ENCODE results near the gene ELMO2.
A peak's percentile ranks its signal among the peaks of the same experiment; 100 is the strongest.

ELMO2 gene

DNA sequence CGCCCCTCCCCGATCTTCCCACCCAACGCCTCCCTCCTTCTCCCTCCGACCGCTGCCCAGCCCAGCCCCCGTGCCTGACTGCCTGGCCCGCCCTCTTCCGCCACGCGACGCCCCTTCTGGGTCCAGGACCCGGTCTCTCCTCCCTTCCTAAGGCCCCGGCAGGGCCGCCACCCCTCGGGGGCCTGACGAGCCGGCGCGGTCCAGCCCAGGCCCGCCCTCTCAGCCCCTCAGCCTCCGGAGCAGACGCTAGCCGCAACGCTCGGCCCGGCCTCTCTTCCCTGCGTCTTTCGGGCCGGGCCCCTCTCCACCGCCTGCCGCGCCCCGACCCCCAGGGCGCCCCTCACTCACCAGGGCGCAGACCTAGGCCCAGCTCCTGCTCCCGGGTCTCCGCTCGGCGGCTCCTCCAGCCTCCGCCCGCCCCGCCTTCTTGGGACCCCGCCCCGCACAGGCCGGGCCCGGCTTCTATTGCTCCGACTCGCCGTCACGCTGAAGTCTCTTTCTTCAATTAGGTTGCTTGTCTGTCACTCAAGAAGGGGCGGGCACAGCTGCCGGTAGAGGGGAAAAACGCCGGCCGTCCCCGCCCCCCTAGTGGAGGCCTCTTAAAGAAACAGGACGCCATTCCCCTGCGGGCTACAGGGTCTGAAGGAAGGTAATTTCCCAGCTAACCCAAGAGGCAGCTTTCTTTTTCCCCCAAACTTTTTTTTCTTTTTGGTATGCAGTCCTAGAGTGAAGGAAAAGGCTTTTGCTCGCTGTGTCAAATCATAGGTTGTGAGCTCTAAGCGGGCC, at the start of gene ELMO2:
Gene ELMO2 (minus strand): TSS at position 416 of the 786 bp plus-strand sequence. CDS start 12,133 bp downstream, outside the sequence.
- peak; percentile 88 for DNase-seq (ENCODE audit: low read depth)

GRCh38 chr20:46455729-46456128, 49.3 kb upstream of the ELMO2 start:
- DNase-seq (ENCODE audit: low read depth), result no peak

DNA sequence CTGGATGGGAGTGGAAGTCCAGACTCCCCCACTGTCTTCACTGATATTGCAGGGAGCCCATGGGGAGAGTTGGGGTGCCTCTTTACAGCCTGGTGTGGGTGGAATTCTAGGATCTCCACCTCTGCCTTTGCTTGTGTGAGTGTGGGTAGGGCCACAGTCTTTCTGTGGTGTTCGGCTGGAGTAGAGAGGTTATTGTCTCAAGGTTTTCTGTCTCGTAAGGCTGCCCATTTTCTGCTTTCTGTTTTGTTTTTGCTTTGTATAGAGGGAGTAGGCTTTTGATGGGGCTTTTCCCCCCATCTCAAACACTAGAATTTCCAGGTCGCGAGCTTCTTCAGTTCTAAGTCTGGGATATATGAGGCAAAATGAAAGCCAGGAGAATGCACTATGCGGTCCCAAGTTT, 40.4 kb upstream of the ELMO2 start:
- no peak for DNase-seq (ENCODE audit: low read depth)

DNA sequence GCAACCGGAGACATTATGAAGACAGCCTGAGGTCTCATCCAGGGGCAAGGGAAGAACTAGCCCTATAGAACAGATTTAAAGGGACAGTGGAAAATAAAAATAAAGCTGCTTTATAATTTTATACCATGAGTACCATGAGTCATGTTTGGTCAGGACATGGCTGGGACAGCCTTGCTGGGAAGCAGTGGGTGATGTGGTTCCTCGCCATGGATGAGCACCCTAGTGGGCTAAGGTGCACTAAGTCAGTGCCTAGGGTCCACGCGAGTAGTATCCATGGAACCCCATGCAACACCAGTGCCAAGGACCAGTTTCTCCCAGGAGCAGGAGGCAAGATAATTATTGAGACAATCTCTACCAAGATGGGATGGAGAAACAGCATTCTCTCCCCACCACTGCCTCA, 33.4 kb upstream of the ELMO2 start:
- no peak for DNase-seq (ENCODE audit: low read depth)

GRCh38 chr20:46438156-46438750, 31.8 kb upstream of the ELMO2 start:
- DNase-seq (ENCODE audit: low read depth), result peak; percentile 17

GRCh38 chr20:46435146-46435545, 28.7 kb upstream of the ELMO2 start:
- DNase-seq (ENCODE audit: low read depth), result no peak

GRCh38 chr20:46434597-46434996, 28.2 kb upstream of the ELMO2 start:
- no peak for DNase-seq (ENCODE audit: low read depth)

- DNase-seq (ENCODE audit: low read depth), result no peak
These were observed 26.6 kb upstream of the ELMO2 start for GRCh38 chr20:46433051-46433450.

DNA sequence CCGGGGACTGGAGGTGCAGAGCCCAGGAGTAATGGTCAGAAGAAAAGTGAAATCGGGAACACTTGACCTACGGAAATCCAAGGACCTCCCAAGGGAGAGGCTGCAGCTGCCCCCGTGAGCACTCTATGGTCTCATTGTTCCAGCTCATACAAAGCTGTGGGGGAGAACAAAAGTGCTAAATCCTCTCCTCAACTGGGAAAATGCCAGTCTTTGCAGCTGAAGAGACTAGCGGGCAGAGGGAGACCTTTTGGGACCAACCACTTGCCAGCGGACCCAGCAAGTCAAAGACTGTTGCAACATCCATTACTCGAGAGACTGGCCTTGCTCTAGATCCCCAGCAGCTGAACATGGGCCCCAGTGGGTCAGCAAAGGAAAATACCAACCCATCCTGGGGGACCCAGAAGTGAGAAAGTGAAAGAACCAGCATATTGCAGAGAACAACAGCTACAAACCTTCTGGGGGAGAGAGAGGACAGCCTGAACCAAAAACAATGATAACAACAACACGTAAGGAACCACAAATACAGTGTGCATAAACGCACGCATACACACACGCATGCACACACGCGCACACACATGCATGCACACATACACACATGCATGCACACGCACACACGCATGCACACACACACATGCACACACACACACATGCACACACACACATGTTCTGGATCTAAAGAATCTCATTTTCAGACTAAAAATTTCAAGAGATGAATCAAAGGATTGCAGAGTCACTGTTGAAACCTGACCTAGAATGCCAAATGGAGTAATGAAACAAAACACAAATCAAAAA, 24.7 kb upstream of the ELMO2 start:
- DNase-seq (ENCODE audit: low read depth), result no peak

- DNase-seq (ENCODE audit: low read depth), result no peak
These were observed 21.0 kb upstream of the ELMO2 start for GRCh38 chr20:46427384-46427783.

GRCh38 chr20:46423882-46424482, 17.6 kb upstream of the ELMO2 start:
- DNase-seq (ENCODE audit: low read depth), result no peak

DNA sequence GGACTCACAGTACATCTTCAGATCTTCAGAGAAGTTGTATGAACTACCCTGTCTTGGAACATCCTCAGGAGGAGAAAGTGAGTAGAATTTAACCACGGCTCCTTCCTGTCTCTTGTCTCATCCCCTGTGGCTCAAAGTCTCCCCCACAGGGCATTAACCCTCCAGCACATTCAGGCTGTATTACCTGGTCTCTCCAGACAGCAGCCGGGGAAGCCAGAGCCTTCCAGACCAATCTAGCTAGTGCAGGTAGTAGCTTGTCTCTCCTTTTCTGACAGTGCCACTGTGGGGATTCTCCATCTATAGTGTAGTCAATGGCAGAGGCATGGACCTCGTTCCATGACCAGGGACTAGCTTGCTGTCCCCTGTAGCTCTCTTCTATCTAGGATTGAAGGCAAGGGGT, 16.9 kb upstream of the ELMO2 start:
- DNase-seq (ENCODE audit: low read depth), result no peak

GRCh38 chr20:46420878-46421277, 14.5 kb upstream of the ELMO2 start:
- DNase-seq (ENCODE audit: low read depth), result no peak

- no peak for DNase-seq (ENCODE audit: low read depth)
These were observed 13.5 kb upstream of the ELMO2 start for GRCh38 chr20:46419882-46420281.

DNA sequence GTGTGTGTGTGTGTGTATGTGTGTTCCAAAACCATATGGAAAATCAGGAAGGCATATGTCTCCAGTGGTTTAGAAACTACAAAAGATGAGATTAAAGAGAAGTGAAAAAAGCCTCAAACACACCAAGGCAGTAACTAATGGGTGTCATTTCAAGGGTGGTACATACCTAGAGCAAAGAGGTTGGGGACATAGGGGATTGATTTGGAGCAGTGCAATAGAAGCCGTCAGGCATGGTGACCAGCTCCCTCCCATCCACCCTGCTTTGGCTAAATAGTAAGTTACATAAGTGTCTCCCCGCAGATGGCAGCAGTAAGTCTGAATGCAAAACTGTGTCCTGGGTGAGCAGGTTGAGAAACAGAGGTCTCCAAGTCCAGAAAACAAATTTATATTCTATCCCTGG, 10.4 kb upstream of the ELMO2 start:
- DNase-seq (ENCODE audit: low read depth), result no peak

- no peak for DNase-seq (ENCODE audit: low read depth)
These were observed 10.0 kb upstream of the ELMO2 start for GRCh38 chr20:46416421-46416820.

GRCh38 chr20:46415773-46416172, 9.4 kb upstream of the ELMO2 start:
- DNase-seq (ENCODE audit: low read depth), result no peak

- no peak for DNase-seq (ENCODE audit: low read depth)
These were observed 8.2 kb upstream of the ELMO2 start for GRCh38 chr20:46414608-46415007.

DNA sequence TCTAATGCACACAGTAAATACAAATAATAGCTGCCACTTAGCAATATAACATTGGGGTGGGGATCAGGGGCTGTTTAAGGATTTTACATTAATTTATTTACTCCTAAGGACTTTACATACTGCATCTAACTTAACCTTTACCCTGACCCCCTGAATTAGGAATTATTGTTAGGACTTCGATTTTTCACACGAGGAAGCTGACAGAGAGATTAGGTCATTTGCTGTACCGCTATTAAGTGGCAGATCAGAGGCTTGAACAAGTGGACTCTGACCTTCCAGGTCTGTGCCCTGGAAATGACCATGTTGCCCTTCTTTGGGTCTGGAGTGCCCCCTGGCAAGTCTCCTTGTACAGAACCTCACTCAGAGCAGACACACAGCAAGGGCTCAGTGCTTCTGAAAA, 5.2 kb upstream of the ELMO2 start:
- no peak for DNase-seq (ENCODE audit: low read depth)

DNA sequence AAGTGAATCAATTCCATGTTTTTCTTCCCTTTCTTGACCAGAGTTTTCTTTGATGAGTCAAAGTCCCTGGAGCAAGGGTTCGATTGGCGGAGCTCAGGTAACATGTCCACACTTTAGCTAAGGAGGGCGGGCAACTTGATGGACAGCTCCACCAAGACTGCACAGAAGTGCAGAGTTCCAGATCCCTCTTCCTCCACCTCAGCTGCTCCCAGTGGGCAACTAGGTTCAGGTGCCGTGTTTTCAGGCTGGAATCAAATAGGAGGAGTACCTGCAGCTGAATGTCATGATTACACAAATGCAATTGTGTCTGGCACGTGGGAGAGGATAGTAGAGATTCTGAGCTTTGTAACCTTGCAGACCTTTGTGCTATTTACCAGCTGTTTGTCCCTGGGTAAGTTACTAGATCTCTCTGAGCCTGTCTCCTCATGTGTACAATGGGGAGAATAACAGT, 1.9 kb upstream of the ELMO2 start:
- no peak for DNase-seq (ENCODE audit: low read depth)

- no peak for DNase-seq (ENCODE audit: low read depth)
These were observed 1.2 kb upstream of the ELMO2 start for GRCh38 chr20:46407671-46407996.

GRCh38 chr20:46406986-46407670, 713 bp upstream of the ELMO2 start:
- no peak for DNase-seq (ENCODE audit: low read depth)
